DOHH2 (cell line): Measurements from ENCODE around the gene RALGAPA2.

Experiments used
- H3F3A ChIP-seq: fragments of 200-600 bp; sonication (generic), shearing (Covaris generic); 2 replicates; pipeline ENCODE4 v1.6.0; 2016; ENCODE audit warnings: antibody characterized with exemption, mild to moderate bottlenecking; ENCODE audit not compliant: control insufficient read depth, insufficient read depth
- H3K27ac ChIP-seq: fragments of 200-600 bp; sonication (generic); 2 replicates; pipeline ENCODE4 v1.5.1; 2014; ENCODE audit warnings: low read depth, mild to moderate bottlenecking, low read length, moderate library complexity
- H3K27me3 ChIP-seq: fragments of 200-600 bp; sonication (generic); 2 replicates; pipeline ENCODE4 v1.6.1; 2014; ENCODE audit warnings: mild to moderate bottlenecking, low read length, mixed read lengths; ENCODE audit not compliant: control insufficient read depth
- H3K36me3 ChIP-seq: fragments of 200-600 bp; sonication (generic); 2 replicates; pipeline ENCODE4 v1.6.1; 2014; ENCODE audit warnings: mild to moderate bottlenecking, low read length, moderate library complexity, mixed read lengths; ENCODE audit not compliant: control insufficient read depth
- H3K4me1 ChIP-seq: fragments of 200-600 bp; sonication (generic); 2 replicates; pipeline ENCODE4 v1.6.1; 2014; ENCODE audit warnings: mild to moderate bottlenecking, low read length, mixed read lengths; ENCODE audit not compliant: control insufficient read depth
- H3K4me2 ChIP-seq: fragments of 200-600 bp; sonication (generic); 2 replicates; pipeline ENCODE4 v1.6.0; 2014; ENCODE audit warnings: mild to moderate bottlenecking, low read length, moderate library complexity
- H3K4me3 ChIP-seq: fragments of 200-600 bp; sonication (generic); 2 replicates; pipeline ENCODE4 v1.5.1; 2014; ENCODE audit warnings: mild to moderate bottlenecking, low read length, mixed read lengths
- H3K79me2 ChIP-seq: fragments of 200-600 bp; sonication (generic); 2 replicates; pipeline ENCODE4 v1.6.1; 2014; ENCODE audit warnings: mild to moderate bottlenecking, low read length, mixed read lengths; ENCODE audit not compliant: control insufficient read depth
- H3K9me2 ChIP-seq: fragments of 200-600 bp; sonication (generic); replicated peaks from 2 replicates; pipeline ENCODE4 v1.6.1; 2014; ENCODE audit warnings: mild to moderate bottlenecking, low read length, mixed read lengths; ENCODE audit not compliant: control insufficient read depth
- H3K9me3 ChIP-seq: fragments of 200-600 bp; sonication (generic); 2 replicates; pipeline ENCODE4 v1.6.1; 2014; ENCODE audit warnings: antibody characterized with exemption, low read length, mixed read lengths; ENCODE audit not compliant: control insufficient read depth, insufficient read depth
- H4K20me1 ChIP-seq: fragments of 200-600 bp; sonication (generic); 2 replicates; pipeline ENCODE4 v1.6.0; 2014; ENCODE audit warnings: low read depth, mild to moderate bottlenecking, antibody characterized with exemption, low read length, moderate library complexity; ENCODE audit not compliant: control insufficient read depth, insufficient read depth
- EZH2phosphoT487 ChIP-seq: fragments of 200-600 bp; sonication (generic); IDR thresholded peaks from 2 replicates; pipeline ENCODE4 v1.6.1; 2017; ENCODE audit warnings: borderline replicate concordance, mild to moderate bottlenecking, antibody characterized with exemption, low read length, moderate library complexity, mixed read lengths
- TF ChIP-seq, protein P1 (sequence below): fragments of 200-600 bp; sonication (generic); IDR thresholded peaks from one replicate; pipeline ENCODE4 v1.5.1; 2014; ENCODE audit warnings: antibody characterized with exemption, mild to moderate bottlenecking, low read depth, low read length; ENCODE audit not compliant: poor library complexity, severe bottlenecking

The RALGAPA2 gene

DNA sequence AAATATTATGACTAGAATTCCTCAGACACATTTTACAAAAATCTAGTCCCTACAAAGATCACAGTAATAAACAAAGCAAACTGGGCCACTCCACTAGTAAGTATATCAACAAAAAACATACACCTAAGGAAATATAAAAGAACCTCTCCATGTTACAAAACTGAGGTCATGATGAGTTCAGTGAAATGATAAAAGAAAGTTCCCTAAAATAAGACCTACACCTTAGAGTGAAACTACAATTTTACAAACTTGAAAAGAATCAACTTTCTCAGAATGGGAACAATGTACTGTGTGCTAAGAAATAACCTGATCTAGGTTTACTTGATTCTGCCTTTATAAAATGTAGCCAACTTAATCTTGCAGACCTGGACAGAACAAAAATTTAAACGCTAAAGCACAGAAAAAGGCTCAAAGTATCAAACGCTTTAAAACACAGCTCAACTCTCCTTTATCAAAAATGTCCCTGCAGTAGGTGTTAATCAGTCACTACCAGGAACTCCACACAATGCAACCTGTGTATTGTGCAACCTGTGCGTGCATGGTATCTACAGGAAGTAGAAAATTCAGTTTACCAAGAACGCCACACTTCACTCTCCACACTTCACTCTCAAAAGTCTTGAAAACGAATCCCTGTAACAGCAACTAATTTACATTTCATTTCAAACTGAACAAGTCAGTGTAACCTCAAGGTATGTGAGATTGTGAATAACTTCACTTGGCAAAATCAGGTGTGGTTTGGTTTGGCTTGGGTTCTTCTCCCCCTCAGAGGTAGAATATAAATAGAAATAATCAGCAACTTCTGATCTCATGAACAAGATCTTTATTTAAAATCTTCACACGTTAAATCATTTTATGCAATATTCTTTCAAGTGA is 1.8 kb downstream of the RALGAPA2 start:
- no peaks in the 10 kb centered on the region for H3K36me3 ChIP-seq
- TF ChIP-seq EZH2phosphoT487, result no peak
- TF ChIP-seq, protein P1, sequence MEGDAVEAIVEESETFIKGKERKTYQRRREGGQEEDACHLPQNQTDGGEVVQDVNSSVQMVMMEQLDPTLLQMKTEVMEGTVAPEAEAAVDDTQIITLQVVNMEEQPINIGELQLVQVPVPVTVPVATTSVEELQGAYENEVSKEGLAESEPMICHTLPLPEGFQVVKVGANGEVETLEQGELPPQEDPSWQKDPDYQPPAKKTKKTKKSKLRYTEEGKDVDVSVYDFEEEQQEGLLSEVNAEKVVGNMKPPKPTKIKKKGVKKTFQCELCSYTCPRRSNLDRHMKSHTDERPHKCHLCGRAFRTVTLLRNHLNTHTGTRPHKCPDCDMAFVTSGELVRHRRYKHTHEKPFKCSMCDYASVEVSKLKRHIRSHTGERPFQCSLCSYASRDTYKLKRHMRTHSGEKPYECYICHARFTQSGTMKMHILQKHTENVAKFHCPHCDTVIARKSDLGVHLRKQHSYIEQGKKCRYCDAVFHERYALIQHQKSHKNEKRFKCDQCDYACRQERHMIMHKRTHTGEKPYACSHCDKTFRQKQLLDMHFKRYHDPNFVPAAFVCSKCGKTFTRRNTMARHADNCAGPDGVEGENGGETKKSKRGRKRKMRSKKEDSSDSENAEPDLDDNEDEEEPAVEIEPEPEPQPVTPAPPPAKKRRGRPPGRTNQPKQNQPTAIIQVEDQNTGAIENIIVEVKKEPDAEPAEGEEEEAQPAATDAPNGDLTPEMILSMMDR, result no peak
- H3F3A ChIP-seq, result 0 out of 2 replicates have a peak, but pooled peaks cover 4% of the 10 kb centered on the region
- H3K4me1 ChIP-seq, result peaks cover 24% of the 10 kb centered on the region
- H3K9me2 ChIP-seq, result no peaks in the 10 kb centered on the region
- no peaks in the 10 kb centered on the region for H4K20me1 ChIP-seq
- no peaks in the 10 kb centered on the region for H3K27me3 ChIP-seq
- H3K4me3 ChIP-seq, result peak overlapping the region; percentile 92
- no peaks in the 10 kb centered on the region for H3K9me3 ChIP-seq
- peak overlapping the region; percentile 93 for H3K4me2 ChIP-seq
- H3K79me2 ChIP-seq, result peaks cover 9% of the 10 kb centered on the region
- H3K27ac ChIP-seq, result no peak overlapping the region

DNA sequence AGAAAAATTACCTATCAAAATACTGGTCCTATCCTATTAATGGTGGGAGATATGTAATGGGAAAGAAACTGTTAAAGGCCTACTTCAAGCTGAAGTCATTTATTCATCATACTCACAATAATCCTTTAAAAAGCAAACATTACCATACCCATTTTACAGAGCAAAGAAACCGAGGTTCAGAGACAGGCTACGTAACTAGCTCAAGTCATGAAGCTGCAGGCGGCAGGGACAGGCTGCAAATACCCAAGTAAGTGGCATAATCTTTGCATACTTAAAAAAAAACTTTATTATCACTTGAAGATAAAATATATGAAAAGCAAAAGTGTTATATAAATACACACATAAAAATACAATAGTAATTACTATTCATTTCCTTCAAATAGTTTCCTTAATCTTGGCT is 2.6 kb downstream of the RALGAPA2 start:
- 0 out of 2 replicates have a peak, but pooled peaks cover 4% of the 10 kb centered on the region for H3F3A ChIP-seq
- peaks cover 9% of the 10 kb centered on the region for H3K79me2 ChIP-seq
- no peaks in the 10 kb centered on the region for H4K20me1 ChIP-seq
- H3K4me1 ChIP-seq, result peaks cover 24% of the 10 kb centered on the region
- no peaks in the 10 kb centered on the region for H3K9me3 ChIP-seq
- H3K9me2 ChIP-seq, result no peaks in the 10 kb centered on the region
- TF ChIP-seq, protein P1, result no peak
- no peak for TF ChIP-seq EZH2phosphoT487
- H3K27ac ChIP-seq, result no peak overlapping the region
- no peak overlapping the region for H3K4me2 ChIP-seq
- no peak overlapping the region for H3K4me3 ChIP-seq
- no peaks in the 10 kb centered on the region for H3K27me3 ChIP-seq
- H3K36me3 ChIP-seq, result no peaks in the 10 kb centered on the region

GRCh38 chr20:20706285-20706684 is 6.2 kb downstream of the RALGAPA2 start:
- no peaks in the 10 kb centered on the region for H3K9me2 ChIP-seq
- H3K4me1 ChIP-seq, result peaks cover 11% of the 10 kb centered on the region
- H3K79me2 ChIP-seq, result peaks cover 5% of the 10 kb centered on the region; the same call in 1 of the 2 replicates
- TF ChIP-seq EZH2phosphoT487, result no peak
- TF ChIP-seq, protein P1, result no peak
- H4K20me1 ChIP-seq, result no peaks in the 10 kb centered on the region
- 0 out of 2 replicates have a peak, but pooled peaks cover 3% of the 10 kb centered on the region for H3F3A ChIP-seq
- H3K9me3 ChIP-seq, result no peaks in the 10 kb centered on the region
- no peaks in the 10 kb centered on the region for H3K36me3 ChIP-seq
- no peak overlapping the region for H3K4me2 ChIP-seq
- H3K27ac ChIP-seq, result no peak overlapping the region
- H3K4me3 ChIP-seq, result no peak overlapping the region
- H3K27me3 ChIP-seq, result no peaks in the 10 kb centered on the region
